ENCODE data around the gene MROH9.

Gene MROH9

DNA sequence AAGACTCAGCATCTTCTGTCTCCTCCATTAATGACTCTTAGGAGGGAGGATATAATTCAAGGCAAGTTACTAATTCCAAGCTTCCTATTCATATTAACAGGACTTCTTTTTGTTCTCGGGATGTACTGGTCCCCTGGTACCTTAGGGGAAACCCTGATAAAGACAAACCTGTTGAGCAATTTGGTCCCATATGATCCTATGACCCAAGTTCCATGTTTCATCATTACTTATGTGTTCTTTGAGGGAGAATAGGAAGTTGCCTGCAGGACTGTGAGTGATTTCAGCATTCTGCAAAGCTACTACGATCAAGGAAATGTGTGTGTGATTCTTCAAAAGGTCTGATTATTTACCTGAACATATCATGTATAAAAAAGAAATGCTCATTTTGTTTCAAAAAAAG is 149.5 kb downstream of the MROH9 start:
- DNase-seq: no peak

GRCh38 chr1:171087896-171088295 is 152.6 kb downstream of the MROH9 start:
- DNase-seq: no peak

DNA sequence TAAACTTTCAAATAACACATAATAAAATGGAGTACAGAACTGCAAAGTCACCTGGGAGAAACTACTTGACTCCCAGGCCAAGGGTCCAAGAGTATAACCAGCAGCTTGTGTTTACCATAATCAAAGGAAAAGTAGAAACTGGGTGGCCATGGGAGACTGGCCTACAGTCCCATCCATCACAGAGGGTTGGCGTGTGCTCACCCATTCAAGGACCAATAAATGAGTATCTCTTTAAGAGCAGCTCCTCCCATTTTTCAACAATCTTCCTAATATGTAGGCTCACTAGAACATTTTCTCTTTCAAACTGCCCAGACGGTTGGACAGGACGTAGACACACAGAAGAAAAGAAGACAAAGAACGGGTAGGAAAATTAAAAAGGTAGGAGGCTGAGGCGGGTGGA is 155.3 kb downstream of the MROH9 start, which contains the start of gene FMO3:
TSS of gene FMO3 (plus strand) at position 302 of the 400 bp plus-strand sequence. CDS start 1,754 bp downstream, outside the sequence.
- no peak for DNase-seq

GRCh38 chr1:171103862-171104261 is 168.5 kb downstream of the MROH9 start:
- DNase-seq: no peak

GRCh38 chr1:171107262-171107940 is 172.1 kb downstream of the MROH9 start:
- DNase-seq: no peak

DNA sequence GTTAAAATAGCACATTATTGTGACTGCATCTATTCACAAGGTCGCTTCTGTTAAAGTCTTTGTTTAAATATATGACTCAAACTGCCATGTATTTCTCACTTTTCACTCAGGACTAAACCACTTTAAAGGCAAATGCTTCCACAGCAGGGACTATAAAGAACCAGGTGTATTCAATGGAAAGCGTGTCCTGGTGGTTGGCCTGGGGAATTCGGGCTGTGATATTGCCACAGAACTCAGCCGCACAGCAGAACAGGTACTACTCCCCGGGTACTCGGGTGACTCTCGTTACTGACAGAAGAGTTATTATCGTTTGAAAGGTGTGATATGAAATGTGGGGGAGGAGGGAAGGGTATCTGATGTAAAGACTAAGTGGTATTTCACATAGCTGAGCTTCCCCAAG is 172.6 kb downstream of the MROH9 start:
- no peak for DNase-seq

GRCh38 chr1:171109966-171110365 is 174.6 kb downstream of the MROH9 start:
- no peak for DNase-seq

DNA sequence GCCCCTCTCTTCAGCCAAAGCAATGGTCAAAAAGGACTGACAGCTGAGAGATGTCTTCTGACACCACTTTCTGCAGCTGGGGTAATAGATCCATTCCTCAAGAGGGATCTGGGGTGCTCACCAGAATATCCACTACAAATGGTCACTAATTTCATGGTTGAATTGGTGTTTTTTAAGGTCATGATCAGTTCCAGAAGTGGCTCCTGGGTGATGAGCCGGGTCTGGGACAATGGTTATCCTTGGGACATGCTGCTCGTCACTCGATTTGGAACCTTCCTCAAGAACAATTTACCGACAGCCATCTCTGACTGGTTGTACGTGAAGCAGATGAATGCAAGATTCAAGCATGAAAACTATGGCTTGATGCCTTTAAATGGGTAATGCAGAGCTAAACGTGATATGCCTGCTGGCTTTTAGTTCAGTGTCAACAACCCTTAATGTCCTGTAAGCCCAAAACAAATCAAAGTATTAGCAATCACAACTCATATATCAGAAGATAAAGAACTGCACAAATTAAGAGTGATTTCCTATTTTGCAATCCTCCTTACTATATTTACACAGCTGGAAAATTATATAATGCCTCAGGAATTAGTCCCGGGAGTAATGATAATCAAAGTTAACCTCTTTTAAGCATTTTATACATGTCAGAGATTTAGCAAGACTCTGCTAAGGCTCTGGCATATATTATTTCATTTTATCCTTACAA is 175.4 kb downstream of the MROH9 start:
- DNase-seq: no peak

- no peak for DNase-seq
Measured at GRCh38 chr1:171112119-171112518, 176.8 kb downstream of the MROH9 start.

DNA sequence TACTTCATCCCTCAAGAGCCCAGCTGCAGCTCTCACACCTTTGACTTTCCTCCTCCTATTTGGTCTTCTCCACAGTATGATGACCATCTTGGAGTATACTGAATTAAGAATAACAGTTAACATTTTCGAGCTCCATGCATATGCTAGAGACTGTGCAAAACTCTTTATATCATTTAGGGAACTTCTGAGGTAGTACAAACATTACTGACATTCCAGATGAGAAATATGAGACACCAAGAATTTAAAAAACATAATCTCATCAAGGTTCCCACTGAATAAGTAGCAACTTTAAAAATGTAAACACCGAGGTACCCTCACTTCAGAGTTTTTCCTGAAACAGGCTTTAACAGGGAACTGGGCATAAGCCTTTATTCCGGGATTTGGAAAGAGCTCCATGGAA is 178.0 kb downstream of the MROH9 start:
- DNase-seq: no peak

Measured in NCI-H187 treated with DMSO at 0.1 percent for 48 hours (cell line).